ENCODE results near the gene IL17REL.

Gene IL17REL

GRCh38 chr22:49966041-49966773, 46.4 kb downstream of the IL17REL start:
- no peak for DNase-seq

- DNase-seq = no peak
Measured at GRCh38 chr22:49965091-49966040, 47.2 kb downstream of the IL17REL start.

- no peak for DNase-seq
Measured at GRCh38 chr22:49964136-49965090, 48.2 kb downstream of the IL17REL start.

- no peak for DNase-seq
Measured at GRCh38 chr22:49963647-49964026, 48.9 kb downstream of the IL17REL start.

GRCh38 chr22:49962751-49963646, 49.6 kb downstream of the IL17REL start:
- DNase-seq = no peak

GRCh38 chr22:49962012-49962750, 50.4 kb downstream of the IL17REL start:
- peak in 1 of 2 experiments; percentile 39 for DNase-seq

- DNase-seq = no peak
Measured at GRCh38 chr22:49961601-49962011, 51.0 kb downstream of the IL17REL start.

- DNase-seq = no peak
Measured at GRCh38 chr22:49961005-49961600, 51.5 kb downstream of the IL17REL start.

GRCh38 chr22:49960159-49961004, 52.2 kb downstream of the IL17REL start, which contains the start of gene PIM3:
TSS of gene PIM3 (plus strand) at chr22:49960772. CDS start at chr22:49960948, 176 bp downstream.
- DNase-seq = peak; percentile 62 to 97

GRCh38 chr22:49959782-49960158, 52.8 kb downstream of the IL17REL start:
- DNase-seq = no peak

- DNase-seq = no peak
Measured at GRCh38 chr22:49958931-49959781, 53.4 kb downstream of the IL17REL start.

GRCh38 chr22:49958366-49958921, 54.1 kb downstream of the IL17REL start:
- DNase-seq = no peak

GRCh38 chr22:49957826-49958365, 54.7 kb downstream of the IL17REL start:
- DNase-seq = no peak

GRCh38 chr22:49956914-49957825, 55.4 kb downstream of the IL17REL start:
- DNase-seq = no peak

GRCh38 chr22:49956418-49956770, 56.2 kb downstream of the IL17REL start:
- DNase-seq = no peak

- no peak for DNase-seq
Measured at GRCh38 chr22:49955581-49956417, 56.8 kb downstream of the IL17REL start.
